Common myeloid progenitor, CD34-positive (primary cell): ENCODE measurements around the gene SLCO2B1.

Experiments
- CTCF ChIA-PET: fragments of 350-600 bp; sonication (Branson Sonifier 250); formaldehyde crosslinking; loops from one replicate; lab custom pipeline; 2021; ENCODE audit warnings: antibody characterized with exemption; lab: Charles Lee
- POLR2A ChIA-PET: fragments of 350-600 bp; sonication (Branson Sonifier 250); formaldehyde crosslinking; loops from one replicate; lab custom pipeline; 2021; ENCODE audit warnings: antibody characterized with exemption; lab: Charles Lee
- DNase-seq, 3 donors: peaks; one replicate each; pipeline versions ENCODE4 v3.0.0 to v3.0.0-alpha.2; 2013
- H3K27ac ChIP-seq, 2 experiments: 1 replicate in 1 of 2; 2 replicates in 1 of 2; pipeline ENCODE4 v1.7.0; 2013; ENCODE audit warnings: inconsistent platforms in 2 of 2, low read length in 2 of 2, mild to moderate bottlenecking in 2 of 2, low read depth in 1 of 2, moderate library complexity in 1 of 2; ENCODE audit not compliant: severe bottlenecking in 2 of 2, insufficient read depth in 1 of 2, poor library complexity in 1 of 2
- H3K27me3 ChIP-seq, 5 experiments: replicated peaks in 2 of 5; 1 replicate in 3 of 5; 2 replicates in 2 of 5; pipeline versions ENCODE4 v1.6.1 to v1.7.0; 2013; ENCODE audit warnings: low read length in 4 of 5, mild to moderate bottlenecking in 2 of 5, moderate library complexity in 2 of 5, inconsistent platforms in 1 of 5; ENCODE audit not compliant: insufficient read depth in 5 of 5, control insufficient read depth in 4 of 5
- H3K36me3 ChIP-seq, 4 experiments: 1 replicate in 2 of 4; 2 replicates in 2 of 4; pipeline versions ENCODE4 v1.6.1 to v1.7.0; 2013; ENCODE audit warnings: low read length in 3 of 4, control low read depth in 1 of 4, mild to moderate bottlenecking in 1 of 4; ENCODE audit not compliant: control insufficient read depth in 4 of 4, insufficient read depth in 4 of 4
- H3K4me1 ChIP-seq, 4 experiments: 1 replicate in 3 of 4; 2 replicates in 1 of 4; pipeline versions ENCODE4 v1.6.1 to v1.7.1; 2013; ENCODE audit warnings: low read length in 3 of 4, mild to moderate bottlenecking in 3 of 4, control low read depth in 1 of 4, inconsistent platforms in 1 of 4, moderate library complexity in 1 of 4; ENCODE audit not compliant: control insufficient read depth in 4 of 4, insufficient read depth in 4 of 4; ENCODE audit errors: control extremely low read depth in 1 of 4
- H3K4me3 ChIP-seq, 7 experiments: 1 replicate in 4 of 7; 2 replicates in 3 of 7; pipeline versions ENCODE4 v1.5.1 to v1.7.0; 2013; ENCODE audit warnings: mild to moderate bottlenecking in 7 of 7, low read length in 6 of 7, moderate library complexity in 6 of 7, inconsistent platforms in 2 of 7, low read depth in 2 of 7, control low read depth in 1 of 7; ENCODE audit not compliant: insufficient read depth in 4 of 7, control insufficient read depth in 1 of 7; ENCODE audit errors: extremely low read depth in 1 of 7
- H3K9me3 ChIP-seq, 5 experiments: 1 replicate in 4 of 5; 2 replicates in 1 of 5; pipeline versions ENCODE4 v1.6.1 to v1.7.1; 2013; ENCODE audit warnings: low read length in 4 of 5, mild to moderate bottlenecking in 2 of 5, inconsistent platforms in 1 of 5, low read depth in 1 of 5, moderate library complexity in 1 of 5; ENCODE audit not compliant: control insufficient read depth in 4 of 5, insufficient read depth in 2 of 5; ENCODE audit errors: control extremely low read depth in 1 of 5
- WGBS: methylation state at CpG from one replicate; pipeline ENCODE4 v1.1.5; 2013; ENCODE audit not compliant: insufficient coverage; 5-methylcytosine and 5-hydroxymethylcytosine counted together

SLCO2B1 gene

DNA sequence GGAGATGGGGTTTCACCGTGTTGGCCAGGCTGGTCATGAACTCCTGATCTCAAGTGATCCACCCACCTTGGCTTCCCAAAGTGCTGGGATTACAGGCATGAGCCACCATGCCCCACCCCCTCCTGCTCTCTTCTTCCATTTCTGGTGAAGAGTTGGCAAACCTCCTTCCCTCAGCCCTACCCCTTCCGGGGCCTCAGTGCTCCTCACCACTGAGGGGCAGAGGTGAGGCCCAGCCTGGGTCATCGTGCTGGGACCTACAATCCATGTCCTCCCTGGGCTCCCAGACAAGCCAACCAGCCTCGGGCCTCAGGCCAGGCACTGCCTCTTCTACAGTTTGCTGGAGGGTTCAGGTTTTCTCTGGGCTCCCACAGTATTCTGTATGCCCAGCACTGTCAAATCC is 74.9 kb downstream of the SLCO2B1 start:
- H3K4me3 ChIP-seq: no peak overlapping the region
- no peaks in the 10 kb centered on the region for H3K36me3 ChIP-seq
- peaks cover 0 to 2% (median 0%) of the 10 kb centered on the region in 4 experiments for H3K4me1 ChIP-seq
- WGBS: 85% methylated on average over 4 of the region's 4 CpGs
- no peak for DNase-seq
- ChIA-PET CTCF (interaction anchor here (1.0 to 1.9 kb wide), 2 partner anchors 15 to 22 kb away, joined by 3 to 5 read pairs; partner anchors contain the start of gene TPBGL), POLR2A (no interaction called here)
- H3K9me3 ChIP-seq: no peaks in the 10 kb centered on the region
- H3K27me3 ChIP-seq: peaks cover 0 to 6% (median 0%) of the 10 kb centered on the region in 5 experiments
- no peak overlapping the region for H3K27ac ChIP-seq

DNA sequence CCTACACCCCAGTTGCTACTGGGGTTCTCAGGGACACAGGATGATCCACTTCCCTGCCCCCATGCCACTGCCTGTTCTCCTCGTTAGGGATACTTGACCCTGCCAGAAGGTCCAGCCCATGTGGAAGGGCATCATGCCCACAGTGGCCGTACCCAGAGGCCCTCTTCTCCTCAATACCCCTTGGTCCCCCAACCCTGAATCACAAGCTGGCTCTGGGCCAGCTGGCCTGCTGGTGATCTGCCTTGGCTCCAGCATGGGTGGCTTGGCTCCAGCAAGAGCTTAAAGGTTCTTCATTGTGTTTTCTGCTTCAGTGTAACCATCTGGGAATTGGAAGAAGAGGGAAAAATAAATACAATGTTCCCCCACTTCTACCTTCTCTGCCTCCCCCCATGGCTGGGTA is 78.6 kb downstream of the SLCO2B1 start:
- CTCF ChIA-PET: interaction anchor here (2.1 kb wide), 1 partner anchor 13 kb away, joined by 9 read pairs; no protein-coding TSS in a partner anchor
- H3K4me1 ChIP-seq: peaks cover 0 to under 1% (median 0%) of the 10 kb centered on the region in 4 experiments
- no peaks in the 10 kb centered on the region for H3K9me3 ChIP-seq
- 85% methylated on average over 2 of the region's 2 CpGs for WGBS
- H3K36me3 ChIP-seq: no peaks in the 10 kb centered on the region
- H3K27me3 ChIP-seq: peaks cover 0 to 10% (median 0%) of the 10 kb centered on the region in 5 experiments
- POLR2A ChIA-PET: no interaction called here
- H3K4me3 ChIP-seq: no peak overlapping the region
- no peak for DNase-seq
- H3K27ac ChIP-seq: no peak overlapping the region

DNA sequence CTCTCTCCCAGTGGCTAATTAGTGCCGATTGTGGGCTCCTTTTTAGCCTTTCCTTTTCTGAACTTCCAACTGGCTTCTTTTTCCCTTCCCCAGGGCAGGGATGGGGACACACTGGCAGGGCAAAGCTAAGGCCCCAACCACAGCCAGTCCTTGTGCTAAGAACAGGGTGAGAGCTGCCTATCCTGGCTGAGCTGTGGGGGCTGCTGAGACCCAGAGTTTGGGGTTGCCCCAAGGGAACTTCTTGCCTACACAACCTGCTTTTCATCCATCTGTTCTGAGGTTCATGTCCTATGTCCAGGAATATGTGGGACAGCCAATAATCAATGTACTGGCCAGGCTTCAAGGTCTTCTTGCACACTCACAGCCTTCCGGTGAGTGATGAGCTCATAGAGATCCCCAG is 79.7 kb downstream of the SLCO2B1 start:
- no peak for DNase-seq
- H3K36me3 ChIP-seq: no peaks in the 10 kb centered on the region
- peaks cover 0 to 13% (median 0%) of the 10 kb centered on the region in 5 experiments for H3K27me3 ChIP-seq
- no peaks in the 10 kb centered on the region for H3K9me3 ChIP-seq
- ChIA-PET CTCF (interaction anchor here (1.1 to 3.0 kb wide), 4 partner anchors 12 to 26 kb away, joined by 3 to 13 read pairs (median 8); no protein-coding TSS in a partner anchor), POLR2A (no interaction called here)
- 100% methylated on average over 1 of the region's 2 CpGs for WGBS
- no peak overlapping the region for H3K4me3 ChIP-seq
- H3K27ac ChIP-seq: no peak overlapping the region
- H3K4me1 ChIP-seq: no peaks in the 10 kb centered on the region

DNA sequence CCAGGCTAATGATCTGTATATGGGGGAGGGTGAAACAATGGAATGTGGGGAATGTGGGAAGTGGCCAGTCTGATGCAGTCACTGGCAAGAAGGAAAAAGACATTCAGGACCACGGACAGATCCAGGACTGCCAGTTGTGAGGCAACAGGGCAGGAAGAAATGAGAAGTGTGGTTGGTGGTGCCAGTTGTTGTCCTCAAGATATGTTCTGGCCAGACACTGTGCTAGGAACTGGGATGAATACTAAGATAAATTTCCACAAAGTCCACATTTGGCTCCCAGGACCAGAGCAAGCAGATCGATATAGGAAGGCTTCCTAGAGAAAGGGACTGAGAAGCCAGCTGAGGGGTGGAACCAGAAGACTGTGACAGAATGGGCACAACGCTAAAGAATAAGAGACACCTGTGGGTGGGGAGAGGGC is 82.9 kb downstream of the SLCO2B1 start:
- CTCF ChIA-PET: interaction anchor here (1.2 to 3.0 kb wide), 2 partner anchors 16 to 19 kb away, joined by 6 to 13 read pairs; no protein-coding TSS in a partner anchor
- Histone ChIP-seq H3K36me3 (no peaks in the 10 kb centered on the region), H3K27ac (no peak overlapping the region), H3K4me3 (no peak overlapping the region), H3K4me1 (no peaks in the 10 kb centered on the region), H3K27me3 (peaks cover 0 to 15% (median 10%) of the 10 kb centered on the region in 5 experiments), H3K9me3 (no peaks in the 10 kb centered on the region)
- WGBS: 47% methylated on average over 3 of the region's 3 CpGs
- POLR2A ChIA-PET: no interaction called here
- DNase-seq: peak; percentile 32 to 65 (median 58)

DNA sequence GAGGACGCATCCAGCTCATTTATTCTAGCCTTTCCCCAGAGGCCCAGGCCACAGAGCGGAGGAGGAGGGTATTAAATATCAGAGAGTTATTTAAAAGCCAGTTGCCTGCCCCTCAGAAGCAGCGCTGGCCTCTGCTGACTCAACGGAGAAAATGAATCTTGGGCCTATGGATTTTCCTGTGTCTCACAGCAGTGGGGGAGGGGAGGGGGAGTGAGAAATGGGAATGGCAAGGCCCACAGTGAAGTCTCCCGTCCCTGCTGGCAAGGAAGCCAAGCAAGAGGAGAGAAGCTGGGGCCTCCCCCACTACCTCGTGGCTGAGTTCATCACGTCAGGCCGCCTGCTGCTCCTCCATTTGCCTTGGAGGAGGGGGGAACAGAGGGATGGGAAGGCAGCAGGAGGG is 85.2 kb downstream of the SLCO2B1 start:
- POLR2A ChIA-PET: no interaction called here

DNA sequence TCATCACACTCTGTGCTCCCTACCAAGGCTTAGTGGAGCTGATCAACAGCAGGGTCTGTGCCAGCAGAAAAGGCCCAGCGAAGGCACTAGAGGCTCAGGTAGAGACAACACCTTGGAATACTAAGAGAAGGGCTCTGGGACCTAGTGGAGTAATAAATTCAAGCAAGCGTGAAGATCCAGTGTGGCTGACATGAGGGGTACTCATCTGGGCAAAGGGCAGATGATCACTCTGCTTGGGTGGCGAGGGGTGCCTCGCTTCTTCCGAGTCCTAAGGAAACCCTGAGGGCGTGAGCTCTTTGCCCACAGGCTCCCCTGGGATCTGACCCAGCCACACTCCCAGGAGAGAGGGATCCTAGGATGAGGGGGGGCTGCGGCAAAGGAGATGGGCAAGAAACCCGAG is 86.1 kb downstream of the SLCO2B1 start:
- POLR2A ChIA-PET: no interaction called here
- 94% methylated on average over 6 of the region's 8 CpGs for WGBS
- peaks cover 0 to 17% (median 16%) of the 10 kb centered on the region in 4 experiments for H3K4me1 ChIP-seq

More for the DNA sequence above, 85.2 kb downstream of the SLCO2B1 start:
- Histone ChIP-seq H3K4me1 (peaks cover 0 to 12% (median 9%) of the 10 kb centered on the region in 4 experiments), H3K4me3 (no peak overlapping the region), H3K9me3 (no peaks in the 10 kb centered on the region), H3K36me3 (no peaks in the 10 kb centered on the region), H3K27me3 (peaks cover 0 to 33% (median 27%) of the 10 kb centered on the region in 5 experiments), H3K27ac (no peak overlapping the region)
- no peak for DNase-seq
- 84% methylated on average over 4 of the region's 8 CpGs for WGBS
- CTCF ChIA-PET: interaction anchor here (1.9 kb wide), 1 partner anchor 22 kb away, joined by 5 read pairs; no protein-coding TSS in a partner anchor

More for the DNA sequence above, 86.1 kb downstream of the SLCO2B1 start:
- Histone ChIP-seq H3K27ac (no peak overlapping the region), H3K27me3 (peaks cover 0 to 42% (median 29%) of the 10 kb centered on the region in 5 experiments), H3K9me3 (no peaks in the 10 kb centered on the region), H3K36me3 (no peaks in the 10 kb centered on the region), H3K4me3 (no peak overlapping the region)
- no peak for DNase-seq
- CTCF ChIA-PET: interaction anchor here (0.6 to 3.5 kb wide), 8 partner anchors 11 to 307 kb away, joined by 3 to 20 read pairs (median 4); no protein-coding TSS in a partner anchor
